ENCODE data around the gene SSBP3. TPM values are rescaled to one million over a fixed set of nuclear protein-coding genes. Genes with fewer than 3 reads are reported as not detected.

Gene SSBP3
- total and polyA plus RNA-seq, 9 of the 15 experiments (the other 6 are each of a cell fraction or from before 2014, with no cell fraction given) = 8.7 to 108 (median 33.8) TPM

DNA sequence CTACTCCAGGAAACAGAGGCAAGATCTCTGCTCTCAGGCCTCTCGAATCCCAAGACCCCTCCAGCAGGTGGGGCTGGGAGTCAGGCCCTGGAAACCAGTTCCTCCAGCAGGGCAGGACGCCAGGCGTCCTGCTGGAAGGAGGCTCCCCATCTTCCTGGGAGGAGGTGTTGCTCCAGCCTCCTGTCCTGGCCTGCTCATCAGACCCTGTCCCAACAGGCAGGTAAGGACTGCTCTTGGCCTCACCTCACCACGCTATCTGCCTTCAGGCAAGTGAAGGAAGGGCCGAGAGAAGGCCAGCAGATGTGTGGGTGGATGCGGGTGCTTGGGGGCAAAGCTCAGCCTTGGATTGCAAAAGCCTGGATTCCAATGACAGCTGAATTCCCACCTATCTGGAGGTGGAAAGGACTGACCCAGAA is 82.9 kb downstream of the SSBP3 start (continued):
- TF ChIP-seq, protein P1, sequence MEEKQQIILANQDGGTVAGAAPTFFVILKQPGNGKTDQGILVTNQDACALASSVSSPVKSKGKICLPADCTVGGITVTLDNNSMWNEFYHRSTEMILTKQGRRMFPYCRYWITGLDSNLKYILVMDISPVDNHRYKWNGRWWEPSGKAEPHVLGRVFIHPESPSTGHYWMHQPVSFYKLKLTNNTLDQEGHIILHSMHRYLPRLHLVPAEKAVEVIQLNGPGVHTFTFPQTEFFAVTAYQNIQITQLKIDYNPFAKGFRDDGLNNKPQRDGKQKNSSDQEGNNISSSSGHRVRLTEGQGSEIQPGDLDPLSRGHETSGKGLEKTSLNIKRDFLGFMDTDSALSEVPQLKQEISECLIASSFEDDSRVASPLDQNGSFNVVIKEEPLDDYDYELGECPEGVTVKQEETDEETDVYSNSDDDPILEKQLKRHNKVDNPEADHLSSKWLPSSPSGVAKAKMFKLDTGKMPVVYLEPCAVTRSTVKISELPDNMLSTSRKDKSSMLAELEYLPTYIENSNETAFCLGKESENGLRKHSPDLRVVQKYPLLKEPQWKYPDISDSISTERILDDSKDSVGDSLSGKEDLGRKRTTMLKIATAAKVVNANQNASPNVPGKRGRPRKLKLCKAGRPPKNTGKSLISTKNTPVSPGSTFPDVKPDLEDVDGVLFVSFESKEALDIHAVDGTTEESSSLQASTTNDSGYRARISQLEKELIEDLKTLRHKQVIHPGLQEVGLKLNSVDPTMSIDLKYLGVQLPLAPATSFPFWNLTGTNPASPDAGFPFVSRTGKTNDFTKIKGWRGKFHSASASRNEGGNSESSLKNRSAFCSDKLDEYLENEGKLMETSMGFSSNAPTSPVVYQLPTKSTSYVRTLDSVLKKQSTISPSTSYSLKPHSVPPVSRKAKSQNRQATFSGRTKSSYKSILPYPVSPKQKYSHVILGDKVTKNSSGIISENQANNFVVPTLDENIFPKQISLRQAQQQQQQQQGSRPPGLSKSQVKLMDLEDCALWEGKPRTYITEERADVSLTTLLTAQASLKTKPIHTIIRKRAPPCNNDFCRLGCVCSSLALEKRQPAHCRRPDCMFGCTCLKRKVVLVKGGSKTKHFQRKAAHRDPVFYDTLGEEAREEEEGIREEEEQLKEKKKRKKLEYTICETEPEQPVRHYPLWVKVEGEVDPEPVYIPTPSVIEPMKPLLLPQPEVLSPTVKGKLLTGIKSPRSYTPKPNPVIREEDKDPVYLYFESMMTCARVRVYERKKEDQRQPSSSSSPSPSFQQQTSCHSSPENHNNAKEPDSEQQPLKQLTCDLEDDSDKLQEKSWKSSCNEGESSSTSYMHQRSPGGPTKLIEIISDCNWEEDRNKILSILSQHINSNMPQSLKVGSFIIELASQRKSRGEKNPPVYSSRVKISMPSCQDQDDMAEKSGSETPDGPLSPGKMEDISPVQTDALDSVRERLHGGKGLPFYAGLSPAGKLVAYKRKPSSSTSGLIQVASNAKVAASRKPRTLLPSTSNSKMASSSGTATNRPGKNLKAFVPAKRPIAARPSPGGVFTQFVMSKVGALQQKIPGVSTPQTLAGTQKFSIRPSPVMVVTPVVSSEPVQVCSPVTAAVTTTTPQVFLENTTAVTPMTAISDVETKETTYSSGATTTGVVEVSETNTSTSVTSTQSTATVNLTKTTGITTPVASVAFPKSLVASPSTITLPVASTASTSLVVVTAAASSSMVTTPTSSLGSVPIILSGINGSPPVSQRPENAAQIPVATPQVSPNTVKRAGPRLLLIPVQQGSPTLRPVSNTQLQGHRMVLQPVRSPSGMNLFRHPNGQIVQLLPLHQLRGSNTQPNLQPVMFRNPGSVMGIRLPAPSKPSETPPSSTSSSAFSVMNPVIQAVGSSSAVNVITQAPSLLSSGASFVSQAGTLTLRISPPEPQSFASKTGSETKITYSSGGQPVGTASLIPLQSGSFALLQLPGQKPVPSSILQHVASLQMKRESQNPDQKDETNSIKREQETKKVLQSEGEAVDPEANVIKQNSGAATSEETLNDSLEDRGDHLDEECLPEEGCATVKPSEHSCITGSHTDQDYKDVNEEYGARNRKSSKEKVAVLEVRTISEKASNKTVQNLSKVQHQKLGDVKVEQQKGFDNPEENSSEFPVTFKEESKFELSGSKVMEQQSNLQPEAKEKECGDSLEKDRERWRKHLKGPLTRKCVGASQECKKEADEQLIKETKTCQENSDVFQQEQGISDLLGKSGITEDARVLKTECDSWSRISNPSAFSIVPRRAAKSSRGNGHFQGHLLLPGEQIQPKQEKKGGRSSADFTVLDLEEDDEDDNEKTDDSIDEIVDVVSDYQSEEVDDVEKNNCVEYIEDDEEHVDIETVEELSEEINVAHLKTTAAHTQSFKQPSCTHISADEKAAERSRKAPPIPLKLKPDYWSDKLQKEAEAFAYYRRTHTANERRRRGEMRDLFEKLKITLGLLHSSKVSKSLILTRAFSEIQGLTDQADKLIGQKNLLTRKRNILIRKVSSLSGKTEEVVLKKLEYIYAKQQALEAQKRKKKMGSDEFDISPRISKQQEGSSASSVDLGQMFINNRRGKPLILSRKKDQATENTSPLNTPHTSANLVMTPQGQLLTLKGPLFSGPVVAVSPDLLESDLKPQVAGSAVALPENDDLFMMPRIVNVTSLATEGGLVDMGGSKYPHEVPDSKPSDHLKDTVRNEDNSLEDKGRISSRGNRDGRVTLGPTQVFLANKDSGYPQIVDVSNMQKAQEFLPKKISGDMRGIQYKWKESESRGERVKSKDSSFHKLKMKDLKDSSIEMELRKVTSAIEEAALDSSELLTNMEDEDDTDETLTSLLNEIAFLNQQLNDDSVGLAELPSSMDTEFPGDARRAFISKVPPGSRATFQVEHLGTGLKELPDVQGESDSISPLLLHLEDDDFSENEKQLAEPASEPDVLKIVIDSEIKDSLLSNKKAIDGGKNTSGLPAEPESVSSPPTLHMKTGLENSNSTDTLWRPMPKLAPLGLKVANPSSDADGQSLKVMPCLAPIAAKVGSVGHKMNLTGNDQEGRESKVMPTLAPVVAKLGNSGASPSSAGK (IDR thresholded peaks at IDR 0.05) = no peak
- TF ChIP-seq RAD21 (CRISPR knock-in tag; conservative IDR thresholded peaks at IDR 0.05 in 1 of 2, IDR thresholded peaks at IDR 0.05 in 1 of 2) = peak in 1 of 2 experiments; percentile 35; a peak in 1 of 4 replicates
- TF ChIP-seq ILF3 (IDR thresholded peaks at IDR 0.05; ENCODE audit: borderline replicate concordance) = no peak
- TF ChIP-seq, protein P2, sequence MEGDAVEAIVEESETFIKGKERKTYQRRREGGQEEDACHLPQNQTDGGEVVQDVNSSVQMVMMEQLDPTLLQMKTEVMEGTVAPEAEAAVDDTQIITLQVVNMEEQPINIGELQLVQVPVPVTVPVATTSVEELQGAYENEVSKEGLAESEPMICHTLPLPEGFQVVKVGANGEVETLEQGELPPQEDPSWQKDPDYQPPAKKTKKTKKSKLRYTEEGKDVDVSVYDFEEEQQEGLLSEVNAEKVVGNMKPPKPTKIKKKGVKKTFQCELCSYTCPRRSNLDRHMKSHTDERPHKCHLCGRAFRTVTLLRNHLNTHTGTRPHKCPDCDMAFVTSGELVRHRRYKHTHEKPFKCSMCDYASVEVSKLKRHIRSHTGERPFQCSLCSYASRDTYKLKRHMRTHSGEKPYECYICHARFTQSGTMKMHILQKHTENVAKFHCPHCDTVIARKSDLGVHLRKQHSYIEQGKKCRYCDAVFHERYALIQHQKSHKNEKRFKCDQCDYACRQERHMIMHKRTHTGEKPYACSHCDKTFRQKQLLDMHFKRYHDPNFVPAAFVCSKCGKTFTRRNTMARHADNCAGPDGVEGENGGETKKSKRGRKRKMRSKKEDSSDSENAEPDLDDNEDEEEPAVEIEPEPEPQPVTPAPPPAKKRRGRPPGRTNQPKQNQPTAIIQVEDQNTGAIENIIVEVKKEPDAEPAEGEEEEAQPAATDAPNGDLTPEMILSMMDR (IDR thresholded peaks at IDR 0.05 in 2 of 3, conservative IDR thresholded peaks at IDR 0.05 in 1 of 3; ENCODE audit: insufficient read depth in 2 of 3, low read depth in 1 of 3, low read length in 3 of 3) = peak in 2 of 3 experiments; percentile 19 to 38; a peak in 3 of 6 replicates
- TF ChIP-seq, protein P3, sequence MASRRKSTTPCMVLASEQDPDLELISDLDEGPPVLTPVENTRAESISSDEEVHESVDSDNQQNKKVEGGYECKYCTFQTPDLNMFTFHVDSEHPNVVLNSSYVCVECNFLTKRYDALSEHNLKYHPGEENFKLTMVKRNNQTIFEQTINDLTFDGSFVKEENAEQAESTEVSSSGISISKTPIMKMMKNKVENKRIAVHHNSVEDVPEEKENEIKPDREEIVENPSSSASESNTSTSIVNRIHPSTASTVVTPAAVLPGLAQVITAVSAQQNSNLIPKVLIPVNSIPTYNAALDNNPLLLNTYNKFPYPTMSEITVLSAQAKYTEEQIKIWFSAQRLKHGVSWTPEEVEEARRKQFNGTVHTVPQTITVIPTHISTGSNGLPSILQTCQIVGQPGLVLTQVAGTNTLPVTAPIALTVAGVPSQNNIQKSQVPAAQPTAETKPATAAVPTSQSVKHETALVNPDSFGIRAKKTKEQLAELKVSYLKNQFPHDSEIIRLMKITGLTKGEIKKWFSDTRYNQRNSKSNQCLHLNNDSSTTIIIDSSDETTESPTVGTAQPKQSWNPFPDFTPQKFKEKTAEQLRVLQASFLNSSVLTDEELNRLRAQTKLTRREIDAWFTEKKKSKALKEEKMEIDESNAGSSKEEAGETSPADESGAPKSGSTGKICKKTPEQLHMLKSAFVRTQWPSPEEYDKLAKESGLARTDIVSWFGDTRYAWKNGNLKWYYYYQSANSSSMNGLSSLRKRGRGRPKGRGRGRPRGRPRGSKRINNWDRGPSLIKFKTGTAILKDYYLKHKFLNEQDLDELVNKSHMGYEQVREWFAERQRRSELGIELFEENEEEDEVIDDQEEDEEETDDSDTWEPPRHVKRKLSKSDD (conservative IDR thresholded peaks at IDR 0.05; ENCODE audit: low read length) = no peak
- TF ChIP-seq EGR1 (conservative IDR thresholded peaks at IDR 0.05) = 0 out of 2 replicates have a peak, but pooled peaks have one; percentile 16
